BE2C (cell line): Measurements from ENCODE around the gene KRT1.

Source experiments
- DNase-seq: peaks from one replicate; pipeline ENCODE4 v3.0.0-alpha.2; 2020
- H3K27me3 ChIP-seq: fragments of 250-450 bp; sonication (Bioruptor Pico); 2 replicates; pipeline ENCODE4 v1.5.1; 2020; ENCODE audit warnings: mild to moderate bottlenecking
- H3K36me3 ChIP-seq: fragments of 250-450 bp; sonication (Bioruptor Pico); 2 replicates; pipeline ENCODE4 v1.5.1; 2020; ENCODE audit warnings: mild to moderate bottlenecking
- H3K4me1 ChIP-seq: fragments of 250-450 bp; sonication (Bioruptor Pico); 2 replicates; pipeline ENCODE4 v1.5.1; 2020
- H3K4me3 ChIP-seq: 2 replicates; pipeline ENCODE4 v1.5.1; 2011; ENCODE audit warnings: low read depth, low read length
- H3K9me3 ChIP-seq: fragments of 250-450 bp; sonication (Bioruptor Pico); 2 replicates; pipeline ENCODE4 v1.5.1; 2020
- TF ChIP-seq, protein P1 (sequence below): IDR thresholded peaks from 2 replicates; pipeline ENCODE4 v1.5.1; 2012; ENCODE audit warnings: mild to moderate bottlenecking, low read depth, low read length

Gene KRT1

DNA sequence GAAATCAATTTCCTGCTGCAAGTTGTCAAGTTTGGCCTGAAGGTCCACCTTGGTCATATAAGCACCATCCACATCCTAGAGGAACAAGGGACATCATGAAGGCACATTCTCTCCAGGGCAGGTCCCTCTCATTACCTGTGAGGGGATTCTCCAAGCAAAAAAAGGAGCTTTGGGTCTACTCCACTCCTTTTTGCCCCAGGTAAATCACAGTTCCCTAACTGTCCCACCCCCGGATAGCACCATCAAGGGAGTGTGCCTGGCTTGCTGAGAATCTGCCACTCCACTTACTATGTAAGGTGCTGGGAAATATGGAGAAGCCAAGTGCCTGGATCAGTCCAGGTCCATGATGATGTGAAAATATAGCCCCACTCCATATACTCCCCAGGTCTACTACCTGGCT is 2.5 kb downstream of the KRT1 start:
- no peak overlapping the region for H3K4me3 ChIP-seq
- no peaks in the 10 kb centered on the region for H3K4me1 ChIP-seq
- peaks cover 17% of the 10 kb centered on the region for H3K27me3 ChIP-seq
- no peak for DNase-seq
- no peaks in the 10 kb centered on the region for H3K9me3 ChIP-seq
- TF ChIP-seq, protein P1, sequence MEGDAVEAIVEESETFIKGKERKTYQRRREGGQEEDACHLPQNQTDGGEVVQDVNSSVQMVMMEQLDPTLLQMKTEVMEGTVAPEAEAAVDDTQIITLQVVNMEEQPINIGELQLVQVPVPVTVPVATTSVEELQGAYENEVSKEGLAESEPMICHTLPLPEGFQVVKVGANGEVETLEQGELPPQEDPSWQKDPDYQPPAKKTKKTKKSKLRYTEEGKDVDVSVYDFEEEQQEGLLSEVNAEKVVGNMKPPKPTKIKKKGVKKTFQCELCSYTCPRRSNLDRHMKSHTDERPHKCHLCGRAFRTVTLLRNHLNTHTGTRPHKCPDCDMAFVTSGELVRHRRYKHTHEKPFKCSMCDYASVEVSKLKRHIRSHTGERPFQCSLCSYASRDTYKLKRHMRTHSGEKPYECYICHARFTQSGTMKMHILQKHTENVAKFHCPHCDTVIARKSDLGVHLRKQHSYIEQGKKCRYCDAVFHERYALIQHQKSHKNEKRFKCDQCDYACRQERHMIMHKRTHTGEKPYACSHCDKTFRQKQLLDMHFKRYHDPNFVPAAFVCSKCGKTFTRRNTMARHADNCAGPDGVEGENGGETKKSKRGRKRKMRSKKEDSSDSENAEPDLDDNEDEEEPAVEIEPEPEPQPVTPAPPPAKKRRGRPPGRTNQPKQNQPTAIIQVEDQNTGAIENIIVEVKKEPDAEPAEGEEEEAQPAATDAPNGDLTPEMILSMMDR = no peak
- H3K36me3 ChIP-seq = no peaks in the 10 kb centered on the region

DNA sequence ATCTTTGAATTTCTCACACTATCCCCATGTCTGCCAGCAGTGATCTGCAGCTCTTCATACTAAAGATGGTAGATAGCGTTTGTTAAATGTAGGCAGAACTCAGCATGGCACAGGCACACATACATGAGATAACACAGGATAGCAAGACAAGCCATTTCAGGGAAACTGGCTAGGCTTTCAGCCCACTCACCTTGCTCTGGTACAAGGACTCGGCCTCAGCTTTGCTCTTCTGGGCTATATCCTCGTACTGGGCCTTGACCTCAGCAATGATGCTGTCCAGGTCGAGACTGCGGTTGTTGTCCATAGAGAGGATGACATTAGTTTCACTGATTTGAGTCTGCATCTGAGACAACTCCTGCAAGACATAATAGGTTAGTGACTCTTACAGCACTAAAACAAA is 3.1 kb downstream of the KRT1 start:
- no peaks in the 10 kb centered on the region for H3K9me3 ChIP-seq
- no peak for DNase-seq
- H3K4me3 ChIP-seq = no peak overlapping the region
- H3K36me3 ChIP-seq = no peaks in the 10 kb centered on the region
- H3K27me3 ChIP-seq = peaks cover 17% of the 10 kb centered on the region
- H3K4me1 ChIP-seq = no peaks in the 10 kb centered on the region
- TF ChIP-seq, protein P1 = no peak

DNA sequence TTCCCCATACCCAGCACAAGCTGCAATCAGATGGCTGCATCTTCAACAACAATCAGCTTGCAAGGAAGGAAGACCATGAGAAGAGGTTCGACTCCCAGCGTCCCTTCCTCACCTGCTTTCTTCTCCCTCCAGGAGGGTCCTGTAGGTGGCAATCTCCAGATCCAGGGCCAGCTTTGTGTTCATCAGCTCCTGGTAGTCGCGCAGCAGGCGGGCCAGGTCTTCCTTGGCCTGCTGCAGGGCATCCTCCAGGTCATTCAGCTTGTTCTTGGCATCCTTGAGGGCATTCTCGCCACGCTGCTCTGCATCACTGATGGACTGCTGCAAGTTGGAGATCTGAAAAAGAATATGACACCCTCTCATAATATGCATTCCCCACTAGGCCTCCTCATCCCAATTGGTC is 4.0 kb downstream of the KRT1 start:
- TF ChIP-seq, protein P1 = no peak
- Histone ChIP-seq H3K9me3 (no peaks in the 10 kb centered on the region), H3K27me3 (peaks cover 17% of the 10 kb centered on the region), H3K36me3 (no peaks in the 10 kb centered on the region), H3K4me3 (no peak overlapping the region), H3K4me1 (no peaks in the 10 kb centered on the region)
- DNase-seq = no peak

DNA sequence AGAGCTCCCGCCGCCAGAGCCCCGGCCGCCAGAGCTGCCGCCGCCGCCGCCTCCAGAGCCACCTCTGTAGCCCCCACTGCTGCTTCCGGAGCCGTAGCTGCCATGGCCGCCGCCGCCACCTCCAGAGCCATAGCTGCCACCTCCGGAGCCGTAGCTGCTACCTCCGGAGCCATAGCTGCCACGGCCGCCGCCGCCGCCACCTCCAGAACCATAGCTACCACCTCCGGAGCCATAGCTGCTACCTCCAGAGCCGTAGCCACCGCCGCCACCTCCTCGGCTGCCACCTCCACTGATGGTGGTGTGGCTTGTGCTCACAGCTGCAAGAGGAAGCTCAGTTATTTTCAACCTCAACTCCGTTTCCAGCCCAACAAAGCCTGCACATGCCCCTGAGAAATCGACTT is 4.9 kb downstream of the KRT1 start:
- Histone ChIP-seq H3K4me1 (no peaks in the 10 kb centered on the region), H3K4me3 (no peak overlapping the region), H3K36me3 (no peaks in the 10 kb centered on the region), H3K27me3 (peaks cover 17% of the 10 kb centered on the region), H3K9me3 (no peaks in the 10 kb centered on the region)
- TF ChIP-seq, protein P1 = no peak
- DNase-seq = no peak

DNA sequence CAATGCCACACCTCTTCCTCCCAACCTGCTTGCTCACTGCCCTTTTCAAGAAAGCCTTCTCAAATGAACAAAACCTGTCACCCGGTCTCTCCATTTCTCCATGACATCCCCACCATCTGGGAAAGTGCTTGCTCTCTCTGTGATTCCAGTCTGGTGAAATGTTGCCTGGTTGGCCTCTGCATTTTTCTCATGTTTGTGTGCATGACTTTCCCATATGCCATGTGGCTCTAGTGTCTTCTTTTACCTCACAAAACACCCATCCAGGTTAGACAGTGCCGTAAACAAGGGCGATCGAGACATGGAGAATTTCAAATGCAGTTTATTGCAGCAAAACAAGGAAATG is 5.8 kb downstream of the KRT1 start:
- no peak for DNase-seq
- peaks cover 17% of the 10 kb centered on the region for H3K27me3 ChIP-seq
- TF ChIP-seq, protein P1 = no peak
- no peaks in the 10 kb centered on the region for H3K9me3 ChIP-seq
- no peak overlapping the region for H3K4me3 ChIP-seq
- H3K4me1 ChIP-seq = no peaks in the 10 kb centered on the region
- H3K36me3 ChIP-seq = no peaks in the 10 kb centered on the region

DNA sequence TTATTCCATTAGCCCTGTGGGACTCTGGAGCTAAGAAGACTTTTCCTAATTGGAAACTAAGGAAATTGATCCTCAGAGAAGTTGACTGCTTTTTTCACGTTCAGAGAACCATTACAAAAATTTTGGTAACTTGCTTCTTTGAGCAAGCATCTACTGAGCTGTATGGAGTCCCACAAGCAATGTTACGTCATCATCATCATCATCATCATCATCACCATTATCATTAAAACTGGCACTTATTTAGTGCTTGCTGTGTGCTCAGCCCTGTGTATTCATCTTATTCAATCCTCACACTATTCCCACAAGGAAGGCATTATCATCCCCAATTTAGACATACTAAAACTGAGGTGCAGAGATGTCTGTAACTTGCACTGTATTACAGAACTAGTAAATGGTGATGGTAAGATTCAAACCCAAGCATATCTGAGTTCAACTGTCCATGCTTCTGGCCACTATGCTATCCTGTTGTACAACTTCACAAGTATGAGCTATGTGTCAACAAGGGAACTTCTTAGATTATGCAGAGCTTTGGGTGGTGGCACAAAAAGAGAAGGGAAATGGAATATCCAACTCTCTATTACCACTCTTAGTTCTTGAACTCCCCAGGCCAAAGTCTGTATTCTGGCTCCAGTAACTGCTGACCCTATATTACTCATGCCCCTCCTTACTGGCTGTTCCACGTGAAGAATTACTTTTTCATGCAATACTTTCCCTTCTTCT is 6.3 kb downstream of the KRT1 start:
- H3K4me1 ChIP-seq = no peaks in the 10 kb centered on the region
- no peak overlapping the region for H3K4me3 ChIP-seq
- peaks cover 17% of the 10 kb centered on the region for H3K27me3 ChIP-seq
- TF ChIP-seq, protein P1 = no peak
- H3K36me3 ChIP-seq = no peaks in the 10 kb centered on the region
- no peak for DNase-seq
- H3K9me3 ChIP-seq = no peaks in the 10 kb centered on the region
